Measurements from ENCODE around the gene RANBP2.
"Not testable (repeated sequence)": the region's sequence is repeated elsewhere in the genome, so short reads cannot be mapped to it uniquely, and the experiment has no call there.

RANBP2 gene

GRCh38 chr2:108719149-108720044 is at the start of gene RANBP2:
Gene RANBP2, plus strand, starts transcription at chr2:108719482. Its CDS starts 125 bp downstream, at chr2:108719607.
- peak; percentile 98 to 99 for ATAC-seq

- not testable (repeated sequence) for ATAC-seq
These were observed 49.0 kb upstream of the RANBP2 start for GRCh38 chr2:108670282-108670681.

GRCh38 chr2:108672200-108672805 is 47.0 kb upstream of the RANBP2 start:
- not testable (repeated sequence) for ATAC-seq

- not testable (repeated sequence) for ATAC-seq
These were observed 42.8 kb upstream of the RANBP2 start for GRCh38 chr2:108676522-108676921.

- ATAC-seq: not testable (repeated sequence)
These were observed 42.0 kb upstream of the RANBP2 start for GRCh38 chr2:108677239-108677744.

GRCh38 chr2:108678198-108678651 is 41.1 kb upstream of the RANBP2 start:
- ATAC-seq: not testable (repeated sequence)

- not testable (repeated sequence) for ATAC-seq
These were observed 38.5 kb upstream of the RANBP2 start for GRCh38 chr2:108680805-108681204.

GRCh38 chr2:108688818-108689756 is 30.2 kb upstream of the RANBP2 start:
- ATAC-seq: not testable (repeated sequence)

GRCh38 chr2:108690001-108690400 is 29.3 kb upstream of the RANBP2 start:
- ATAC-seq: peak; percentile 44 to 48

- no peak for ATAC-seq
These were observed 27.8 kb upstream of the RANBP2 start for GRCh38 chr2:108691447-108691846.

GRCh38 chr2:108701208-108701607 is 18.1 kb upstream of the RANBP2 start:
- no peak for ATAC-seq

- ATAC-seq: no peak
These were observed 17.5 kb upstream of the RANBP2 start for GRCh38 chr2:108701806-108702205.

GRCh38 chr2:108704871-108705270 is 14.4 kb upstream of the RANBP2 start:
- no peak for ATAC-seq

- ATAC-seq: no peak
These were observed 12.0 kb upstream of the RANBP2 start for GRCh38 chr2:108707300-108707699.

- ATAC-seq: not testable (repeated sequence)
These were observed 2.3 kb upstream of the RANBP2 start for GRCh38 chr2:108716971-108717370.

GRCh38 chr2:108726048-108726447 is 6.8 kb downstream of the RANBP2 start:
- not testable (repeated sequence) for ATAC-seq

GRCh38 chr2:108734656-108735055 is 15.4 kb downstream of the RANBP2 start:
- ATAC-seq: not testable (repeated sequence)

GRCh38 chr2:108757973-108758372 is 38.7 kb downstream of the RANBP2 start:
- not testable (repeated sequence) for ATAC-seq

GRCh38 chr2:108762618-108763017 is 43.3 kb downstream of the RANBP2 start:
- ATAC-seq: not testable (repeated sequence)

GRCh38 chr2:108766671-108767070 is 47.4 kb downstream of the RANBP2 start:
- not testable (repeated sequence) for ATAC-seq

- not testable (repeated sequence) for ATAC-seq
These were observed 48.6 kb downstream of the RANBP2 start for GRCh38 chr2:108767859-108768258.

GRCh38 chr2:108776475-108776874 is 57.2 kb downstream of the RANBP2 start:
- no peak for ATAC-seq

All from activated CD4-positive, CD25-positive, alpha-beta regulatory T cell treated with anti-CD3 and anti-CD28 coated beads, Interleukin-2, amount 50 U/mL, for 24 hours (primary cell).